Esophagus squamous epithelium (tissue), 4 donors: Measurements from ENCODE around the gene RAP2C.
A peak's percentile ranks its signal among the peaks of the same experiment; 100 is the strongest.

Experiments used
- CTCF ChIP-seq, 6 experiments: fragments of 450-650 bp in 4 of 6; fragments of 200-600 bp in 2 of 6; sonication (generic) in 2 of 6; IDR thresholded peaks; one replicate each; pipeline ENCODE4 v1.5.1; 2016 to 2019; ENCODE audit warnings: antibody characterized with exemption in 6 of 6, mild to moderate bottlenecking in 4 of 6, moderate library complexity in 4 of 6
- POLR2A ChIP-seq, 4 donors: fragments of 450-650 bp; IDR thresholded peaks; one replicate each; pipeline ENCODE4 v1.6.1; 2017; ENCODE audit warnings: antibody characterized with exemption in 4 of 4, mild to moderate bottlenecking in 4 of 4, moderate library complexity in 3 of 4

GRCh38 chrX:132226169-132226568 lies 6.9 kb upstream of the RAP2C start:
- TF ChIP-seq CTCF (IDR thresholded peaks at IDR 0.05) (peak in 4 of 6 experiments; percentile 25 to 51 (median 30)), POLR2A (IDR thresholded peaks at IDR 0.05) (no peak)
